ENCODE results near the gene TSR3. TPM values are rescaled to one million over a fixed set of nuclear protein-coding genes. Genes with fewer than 3 reads are reported as not detected.

Gene TSR3
- total RNA-seq, 1 experiment from 2014 or later, result 58.8 TPM

DNA sequence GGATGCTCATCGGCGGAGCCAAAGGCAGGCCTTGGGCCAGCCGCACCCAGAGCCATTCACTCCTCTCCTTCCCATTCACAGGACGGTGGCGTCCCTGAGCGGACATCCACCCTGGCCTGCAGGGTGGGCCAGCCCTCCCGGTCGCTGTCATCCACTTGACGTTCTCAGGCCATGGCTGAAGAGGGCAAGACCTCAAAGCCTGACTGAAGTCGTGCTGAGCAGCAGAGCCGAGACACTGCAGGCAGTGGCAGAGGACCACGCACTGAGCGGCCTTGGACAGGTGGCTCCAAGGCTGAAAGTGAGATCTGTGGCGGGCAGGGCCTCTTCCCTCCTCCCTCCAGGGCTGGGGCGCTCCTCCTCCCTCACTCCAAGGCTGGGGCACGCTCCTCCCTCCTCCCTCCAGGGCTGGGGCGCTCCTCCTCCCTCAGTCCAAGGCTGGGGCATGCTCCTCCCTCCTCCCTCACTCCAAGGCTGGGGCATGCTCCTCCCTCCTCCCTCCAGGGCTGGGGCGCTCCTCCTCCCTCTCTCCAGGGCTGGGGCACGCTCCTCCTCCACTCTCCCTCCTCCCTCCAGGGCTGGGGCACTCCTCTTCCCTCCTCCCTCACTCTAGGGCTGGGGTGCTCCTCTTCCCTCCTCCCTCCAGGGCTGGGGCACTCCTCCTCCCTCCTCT lies 24.2 kb upstream of the TSR3 start:
- no peak overlapping the region for H3T11ph ChIP-seq (ENCODE audit: low read length)
- H3K27ac ChIP-seq (ENCODE audit: insufficient read length, low read depth, low read length), result no peak overlapping the region
- no peak overlapping the region for H2BK120ac ChIP-seq (ENCODE audit: low read depth, low read length, poor library complexity, severe bottlenecking)
- no peak for DNase-seq
- H3K18ac ChIP-seq (ENCODE audit: insufficient read length, low read depth, low read length), result no peak overlapping the region
- H4K8ac ChIP-seq (replicated peaks; ENCODE audit: insufficient read length, low read depth, low read length), result no peak overlapping the region
- TF ChIP-seq, protein P1, sequence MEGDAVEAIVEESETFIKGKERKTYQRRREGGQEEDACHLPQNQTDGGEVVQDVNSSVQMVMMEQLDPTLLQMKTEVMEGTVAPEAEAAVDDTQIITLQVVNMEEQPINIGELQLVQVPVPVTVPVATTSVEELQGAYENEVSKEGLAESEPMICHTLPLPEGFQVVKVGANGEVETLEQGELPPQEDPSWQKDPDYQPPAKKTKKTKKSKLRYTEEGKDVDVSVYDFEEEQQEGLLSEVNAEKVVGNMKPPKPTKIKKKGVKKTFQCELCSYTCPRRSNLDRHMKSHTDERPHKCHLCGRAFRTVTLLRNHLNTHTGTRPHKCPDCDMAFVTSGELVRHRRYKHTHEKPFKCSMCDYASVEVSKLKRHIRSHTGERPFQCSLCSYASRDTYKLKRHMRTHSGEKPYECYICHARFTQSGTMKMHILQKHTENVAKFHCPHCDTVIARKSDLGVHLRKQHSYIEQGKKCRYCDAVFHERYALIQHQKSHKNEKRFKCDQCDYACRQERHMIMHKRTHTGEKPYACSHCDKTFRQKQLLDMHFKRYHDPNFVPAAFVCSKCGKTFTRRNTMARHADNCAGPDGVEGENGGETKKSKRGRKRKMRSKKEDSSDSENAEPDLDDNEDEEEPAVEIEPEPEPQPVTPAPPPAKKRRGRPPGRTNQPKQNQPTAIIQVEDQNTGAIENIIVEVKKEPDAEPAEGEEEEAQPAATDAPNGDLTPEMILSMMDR (conservative IDR thresholded peaks at IDR 0.05), result no peak
- no peaks in the 10 kb centered on the region; the same call in 1 of the 2 replicates for H3K27me3 Mint-ChIP-seq (ENCODE audit: low read depth)
- no peak overlapping the region for H3K56ac ChIP-seq (ENCODE audit: insufficient read length, low read depth, low read length)
- H2BK20ac ChIP-seq (ENCODE audit: low read depth, low read length, poor library complexity, severe bottlenecking), result no peak overlapping the region
- H3K79me1 ChIP-seq (ENCODE audit: insufficient read depth, low read depth, low read length, poor library complexity, severe bottlenecking), result peaks cover 5% of the 10 kb centered on the region
- H3K27ac Mint-ChIP-seq, result peak overlapping the region in 1 of 3 experiments; percentile 39; a peak in 1 of 7 replicates
- H3K14ac ChIP-seq (ENCODE audit: insufficient read depth, low read length), result no peak overlapping the region
- H3K4me2 ChIP-seq (ENCODE audit: insufficient read depth, insufficient read length, low read length), result no peak overlapping the region
- no peak overlapping the region for H3K4me3 Mint-ChIP-seq
- no peak overlapping the region for H3K9ac ChIP-seq (ENCODE audit: extremely low read depth, insufficient read length, low read length)
- no peaks in the 10 kb centered on the region for H3K27me3 ChIP-seq (ENCODE audit: insufficient read depth, low read length)
- peaks cover 3 to 7% (median 6%) of the 10 kb centered on the region in 3 experiments for H3K36me3 Mint-ChIP-seq (ENCODE audit: insufficient read depth in 1 of 3, low read depth in 3 of 3)
- H2AK5ac ChIP-seq (ENCODE audit: insufficient read length, low read length), result no peak overlapping the region
- no peaks in the 10 kb centered on the region; a peak in 1 of 5 replicates for H3K9me3 Mint-ChIP-seq
- peaks cover 18 to 19% of the 10 kb centered on the region in 2 experiments for H3K4me1 Mint-ChIP-seq
- no CpG with 5 or more reads among the region's 19 CpGs for WGBS (ENCODE audit: extremely low coverage, insufficient read length, low lambda C conversion rate)
- H4K20me1 ChIP-seq (ENCODE audit: control insufficient read depth, insufficient read depth, insufficient read length), result no peaks in the 10 kb centered on the region
- H3K9me3 ChIP-seq (ENCODE audit: control insufficient read depth, low read depth, low read length), result no peaks in the 10 kb centered on the region
- H2AFZ ChIP-seq (ENCODE audit: low read length), result no peak overlapping the region
- no peak overlapping the region for H2BK12ac ChIP-seq (ENCODE audit: insufficient read length, low read depth, low read length)
- peaks cover 20% of the 10 kb centered on the region for H3K23me2 ChIP-seq (ENCODE audit: insufficient read length, low read depth, low read length, poor library complexity, severe bottlenecking)
- no peak overlapping the region for H2BK15ac ChIP-seq (ENCODE audit: low read depth, low read length)
- H3K79me2 ChIP-seq (ENCODE audit: insufficient read depth, low read length), result peaks cover 3% of the 10 kb centered on the region; the same call in 1 of the 2 replicates
- no peak overlapping the region for H4K5ac ChIP-seq (ENCODE audit: insufficient read length, low read depth, low read length)
- no peak overlapping the region for H4K91ac ChIP-seq (ENCODE audit: insufficient read length, low read depth, low read length)
- H3K4ac ChIP-seq (ENCODE audit: low read depth, low read length), result no peak overlapping the region
- no peak overlapping the region for H2BK5ac ChIP-seq (ENCODE audit: insufficient read length, low read length)
- H3K4me1 ChIP-seq (ENCODE audit: insufficient read depth, low read length), result no peaks in the 10 kb centered on the region
- no peak overlapping the region for H3K23ac ChIP-seq (ENCODE audit: insufficient read length, low read depth, low read length)
